ENCODE measurements around the gene SRRM1.
"Not testable (repeated sequence)": the region's sequence is repeated elsewhere in the genome, so short reads cannot be mapped to it uniquely, and the experiment has no call there.

SRRM1 gene

GRCh38 chr1:24722073-24723035 is 79.3 kb downstream of the SRRM1 start:
- not testable (repeated sequence) for DNase-seq

Data from activated T-cell treated with anti-CD3 and anti-CD28 coated beads, Interleukin-2, amount 50 U/mL, for 1 hour (primary cell).